CD14-positive monocyte (primary cell): ENCODE measurements around the gene NTM. TPM values are rescaled to one million over a fixed set of nuclear protein-coding genes. Genes with fewer than 3 reads are reported as not detected.

Experiments used
- DNase-seq, 3 donors: peaks; one replicate each; pipeline ENCODE4 v3.0.0-alpha.2; 2011 to 2022
- H2AFZ ChIP-seq: 2 replicates; pipeline ENCODE4 v1.6.0; 2012; ENCODE audit warnings: mild to moderate bottlenecking, low read depth, low read length, inconsistent platforms; ENCODE audit not compliant: insufficient read depth, poor library complexity, severe bottlenecking
- H3K27ac ChIP-seq, 2 donors: 1 replicate in 1 of 2; 2 replicates in 1 of 2; pipeline ENCODE4 v1.5.1; 2012 to 2013; ENCODE audit warnings: low read length in 2 of 2, control low read depth in 1 of 2, inconsistent platforms in 1 of 2, low read depth in 1 of 2, mild to moderate bottlenecking in 1 of 2
- H3K27me3 ChIP-seq, 2 donors: one replicate each; pipeline versions ENCODE4 v1.6.0 to v1.6.1; 2011 to 2013; ENCODE audit warnings: low read length in 2 of 2; ENCODE audit not compliant: control insufficient read depth in 2 of 2, insufficient read depth in 2 of 2
- H3K36me3 ChIP-seq, 2 donors: replicated peaks in 1 of 2; 1 replicate in 1 of 2; 2 replicates in 1 of 2; pipeline versions ENCODE4 v1.5.1 to v1.6.1; 2012 to 2013; ENCODE audit warnings: low read length in 2 of 2, control low read depth in 1 of 2, inconsistent platforms in 1 of 2, mild to moderate bottlenecking in 1 of 2; ENCODE audit not compliant: insufficient read depth in 2 of 2, control insufficient read depth in 1 of 2
- H3K4me1 ChIP-seq, 2 donors: 1 replicate in 1 of 2; 2 replicates in 1 of 2; pipeline versions ENCODE4 v1.5.1 to v1.6.1; 2012 to 2013; ENCODE audit warnings: low read length in 2 of 2, control low read depth in 1 of 2, inconsistent platforms in 1 of 2, mild to moderate bottlenecking in 1 of 2, moderate library complexity in 1 of 2; ENCODE audit not compliant: insufficient read depth in 2 of 2, control insufficient read depth in 1 of 2
- H3K4me2 ChIP-seq: replicated peaks from 2 replicates; pipeline ENCODE3; 2012; ENCODE audit warnings: low read length, moderate library complexity, mild to moderate bottlenecking; ENCODE audit not compliant: poor library complexity, severe bottlenecking; ENCODE audit errors: extremely low read depth
- H3K4me3 ChIP-seq, 3 experiments: fragments of 200-600 bp in 1 of 3; sonication (generic) in 1 of 3; replicated peaks in 1 of 3; 1 replicate in 2 of 3; 2 replicates in 1 of 3; pipeline ENCODE4 v1.5.1; 2011 to 2013; ENCODE audit warnings: low read length in 3 of 3, mild to moderate bottlenecking in 3 of 3, control low read depth in 2 of 3, low read depth in 2 of 3, inconsistent platforms in 1 of 3, moderate library complexity in 1 of 3
- H3K79me2 ChIP-seq: 2 replicates; pipeline ENCODE4 v1.6.0; 2012; ENCODE audit warnings: mild to moderate bottlenecking, control low read depth, inconsistent platforms, low read length, moderate library complexity; ENCODE audit not compliant: insufficient read depth
- H3K9ac ChIP-seq: 2 replicates; pipeline ENCODE4 v1.6.0; 2017; ENCODE audit warnings: low read length, mild to moderate bottlenecking; ENCODE audit not compliant: insufficient read depth, poor library complexity, severe bottlenecking
- H3K9me3 ChIP-seq, 2 donors: replicated peaks in 1 of 2; 1 replicate in 1 of 2; 2 replicates in 1 of 2; pipeline versions ENCODE4 v1.5.1 to v1.6.1; 2012 to 2013; ENCODE audit warnings: low read length in 2 of 2, control low read depth in 1 of 2; ENCODE audit not compliant: control insufficient read depth in 1 of 2, insufficient read depth in 1 of 2
- H4K20me1 ChIP-seq: 2 replicates; pipeline ENCODE4 v1.6.0; 2012; ENCODE audit warnings: mild to moderate bottlenecking, low read length, control low read depth, moderate library complexity; ENCODE audit not compliant: insufficient read depth
- H3K27ac Mint-ChIP-seq, 7 donors: one replicate each; pipeline ENCODE4 v1.8.0; 2020; ENCODE audit warnings: mild to moderate bottlenecking in 7 of 7, mixed read lengths in 7 of 7, moderate library complexity in 6 of 7, inconsistent platforms in 2 of 7
- H3K27me3 Mint-ChIP-seq, 3 donors: one replicate each; pipeline ENCODE4 v1.8.0; 2021 to 2022; ENCODE audit warnings: low read depth in 3 of 3, mild to moderate bottlenecking in 3 of 3, mixed read lengths in 3 of 3, moderate library complexity in 3 of 3, inconsistent platforms in 1 of 3
- H3K36me3 Mint-ChIP-seq, 2 donors: one replicate each; pipeline ENCODE4 v1.8.0; 2020; ENCODE audit warnings: mixed read lengths in 2 of 2, inconsistent platforms in 1 of 2, mild to moderate bottlenecking in 1 of 2
- H3K4me1 Mint-ChIP-seq: one replicate; pipeline ENCODE4 v1.8.0; 2020; ENCODE audit warnings: mild to moderate bottlenecking, mixed read lengths
- H3K4me3 Mint-ChIP-seq, 2 donors: one replicate each; pipeline ENCODE4 v1.8.0; 2020; ENCODE audit warnings: mild to moderate bottlenecking in 2 of 2, mixed read lengths in 2 of 2, moderate library complexity in 1 of 2
- H3K9me3 Mint-ChIP-seq, 7 donors: one replicate each; pipeline ENCODE4 v1.8.0; 2020 to 2022; ENCODE audit warnings: mixed read lengths in 7 of 7, mild to moderate bottlenecking in 6 of 7, moderate library complexity in 6 of 7, inconsistent platforms in 2 of 7
- WGBS: methylation state at CpG from one replicate; pipeline ENCODE4 v1.1.5; 2013; ENCODE audit warnings: missing lambda C conversion rate; ENCODE audit not compliant: insufficient coverage; 5-methylcytosine and 5-hydroxymethylcytosine counted together
- intact Hi-C, 2 donors: fragments of 100-400 bp; cut with micrococcal nuclease; formaldehyde crosslinking; loops; one replicate each; pipeline versions ENCODE4 v1.15.0 to v1.15.1; 2023
- polyA plus RNA-seq, 3 donors: library from polyadenylated mRNA; depleted of rRNA in 1 of 3; unstranded in 2 of 3; stranded (reverse) in 1 of 3; fragments of 300-500 nt in 2 of 3; fragments of >200 nt in 1 of 3; fragmentation: Illumina TruSeq in 2 of 3; gene quantifications; 1 replicate in 2 of 3; 2 replicates in 1 of 3; pipeline ENCODE4 v1.2.3, GENCODE V29; 2012 to 2021
- TF ChIP-seq, protein P1 (sequence below): fragments of 200-600 bp; IDR thresholded peaks from one replicate; pipeline ENCODE4 v1.8.0; 2022; ENCODE audit warnings: antibody characterized with exemption, mild to moderate bottlenecking

The NTM gene
- polyA plus RNA-seq, 3 donors, result not detected

DNA sequence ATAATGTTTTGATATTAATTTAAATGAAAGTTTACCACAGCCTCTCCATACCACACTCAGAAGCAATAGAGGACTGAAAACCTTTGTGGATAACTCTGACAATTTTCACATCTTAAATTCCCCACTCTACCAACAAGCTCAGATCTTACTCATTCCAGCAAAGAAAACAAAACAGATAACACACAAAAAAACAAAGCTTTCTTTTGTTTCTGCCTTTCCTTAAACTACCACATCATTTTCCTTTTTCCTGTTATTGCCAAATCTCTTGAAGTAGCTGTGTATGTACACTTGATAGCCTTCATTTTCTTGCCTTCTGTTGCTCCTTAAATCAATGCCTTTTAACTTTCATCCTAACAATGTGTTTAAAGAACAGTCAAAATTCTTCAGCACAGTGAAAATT, 484.9 kb downstream of the NTM start:
- no peaks in the 10 kb centered on the region for H3K9me3 Mint-ChIP-seq
- no peaks in the 10 kb centered on the region for H3K27me3 ChIP-seq
- H3K4me2 ChIP-seq, result no peak overlapping the region
- no peak overlapping the region for H3K4me3 Mint-ChIP-seq
- H3K4me1 ChIP-seq, result peaks cover 0 to 7% of the 10 kb centered on the region in 2 donors
- DNase-seq, result no peak
- peaks cover 1 to 3% (median 2%) of the 10 kb centered on the region in 3 donors for H3K27me3 Mint-ChIP-seq
- TF ChIP-seq, protein P1, sequence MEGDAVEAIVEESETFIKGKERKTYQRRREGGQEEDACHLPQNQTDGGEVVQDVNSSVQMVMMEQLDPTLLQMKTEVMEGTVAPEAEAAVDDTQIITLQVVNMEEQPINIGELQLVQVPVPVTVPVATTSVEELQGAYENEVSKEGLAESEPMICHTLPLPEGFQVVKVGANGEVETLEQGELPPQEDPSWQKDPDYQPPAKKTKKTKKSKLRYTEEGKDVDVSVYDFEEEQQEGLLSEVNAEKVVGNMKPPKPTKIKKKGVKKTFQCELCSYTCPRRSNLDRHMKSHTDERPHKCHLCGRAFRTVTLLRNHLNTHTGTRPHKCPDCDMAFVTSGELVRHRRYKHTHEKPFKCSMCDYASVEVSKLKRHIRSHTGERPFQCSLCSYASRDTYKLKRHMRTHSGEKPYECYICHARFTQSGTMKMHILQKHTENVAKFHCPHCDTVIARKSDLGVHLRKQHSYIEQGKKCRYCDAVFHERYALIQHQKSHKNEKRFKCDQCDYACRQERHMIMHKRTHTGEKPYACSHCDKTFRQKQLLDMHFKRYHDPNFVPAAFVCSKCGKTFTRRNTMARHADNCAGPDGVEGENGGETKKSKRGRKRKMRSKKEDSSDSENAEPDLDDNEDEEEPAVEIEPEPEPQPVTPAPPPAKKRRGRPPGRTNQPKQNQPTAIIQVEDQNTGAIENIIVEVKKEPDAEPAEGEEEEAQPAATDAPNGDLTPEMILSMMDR, result no peak
- no peaks in the 10 kb centered on the region for H3K36me3 ChIP-seq
- H3K79me2 ChIP-seq, result no peaks in the 10 kb centered on the region
- intact Hi-C loops, result no loop called here
- no peak overlapping the region for H2AFZ ChIP-seq
- no peak overlapping the region for H3K9ac ChIP-seq
- H3K27ac Mint-ChIP-seq, result no peak overlapping the region
- no peak overlapping the region for H3K27ac ChIP-seq
- no peaks in the 10 kb centered on the region for H4K20me1 ChIP-seq
- no peak overlapping the region for H3K4me3 ChIP-seq
- no peaks in the 10 kb centered on the region for H3K36me3 Mint-ChIP-seq
- H3K4me1 Mint-ChIP-seq, result peaks cover 9% of the 10 kb centered on the region
- H3K9me3 ChIP-seq, result no peaks in the 10 kb centered on the region

DNA sequence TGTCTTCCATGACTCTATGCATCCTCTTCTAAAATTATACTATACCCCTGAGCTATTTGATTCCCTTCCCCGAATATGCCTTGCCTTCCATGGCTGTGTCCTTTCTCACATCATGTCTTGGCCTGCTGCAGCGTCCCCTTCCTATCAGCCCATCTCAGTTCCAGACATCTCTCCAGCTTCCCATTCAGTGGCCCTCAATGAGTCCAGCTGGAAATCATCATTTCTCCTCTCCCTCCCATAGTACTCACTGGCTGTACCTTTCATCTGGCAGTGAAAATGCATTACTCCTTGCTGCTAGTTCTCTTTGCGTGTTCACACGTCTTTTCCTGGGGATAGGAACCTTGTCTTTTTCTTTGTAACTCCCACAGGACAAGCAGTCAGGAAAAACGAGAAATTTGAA, 486.8 kb downstream of the NTM start:
- 90% methylated on average over 4 of the region's 5 CpGs for WGBS
- DNase-seq, result no peak

More for the DNA sequence above, 486.8 kb downstream of the NTM start:
- H3K27me3 ChIP-seq, result no peaks in the 10 kb centered on the region
- Mint-ChIP-seq H3K4me3 (no peak overlapping the region), H3K4me1 (peaks cover 9% of the 10 kb centered on the region), H3K9me3 (no peaks in the 10 kb centered on the region), H3K27me3 (peaks cover 0 to 3% (median 3%) of the 10 kb centered on the region in 3 donors), H3K36me3 (no peaks in the 10 kb centered on the region), H3K27ac (no peak overlapping the region)
- H3K36me3 ChIP-seq, result no peaks in the 10 kb centered on the region
- H3K4me1 ChIP-seq, result peaks cover 0 to 7% of the 10 kb centered on the region in 2 donors
- no peaks in the 10 kb centered on the region for H3K79me2 ChIP-seq
- H3K4me2 ChIP-seq, result no peak overlapping the region
- H3K27ac ChIP-seq, result no peak overlapping the region
- no peak overlapping the region for H3K4me3 ChIP-seq
- no peaks in the 10 kb centered on the region for H4K20me1 ChIP-seq
- intact Hi-C loops, result no loop called here
- H2AFZ ChIP-seq, result no peak overlapping the region
- H3K9me3 ChIP-seq, result no peaks in the 10 kb centered on the region
- no peak overlapping the region for H3K9ac ChIP-seq
- TF ChIP-seq, protein P1, result no peak
